ENCODE measurements around the gene SELENOO.

GRCh38 chr22:50229370-50229769 is 28.6 kb downstream of the SELENOO start:
- TF ChIP-seq NR1H2 (CRISPR knock-in tag; IDR thresholded peaks at IDR 0.05; ENCODE audit: borderline replicate concordance, low read depth) (no peak), ZNF850 (CRISPR knock-in tag; conservative IDR thresholded peaks at IDR 0.05) (no peak), ZHX1 (CRISPR knock-in tag; IDR thresholded peaks at IDR 0.05; ENCODE audit: low read depth) (no peak), ZFX (CRISPR knock-in tag; IDR thresholded peaks at IDR 0.05; ENCODE audit: low read depth) (no peak), EP300 (IDR thresholded peaks at IDR 0.05; ENCODE audit: low read depth in 2 of 2, low read length in 2 of 2) (no peak), EP300 (CRISPR knock-in tag; IDR thresholded peaks at IDR 0.05; ENCODE audit: borderline replicate concordance) (no peak), IRF9 (CRISPR knock-in tag; IDR thresholded peaks at IDR 0.05; ENCODE audit: borderline replicate concordance) (no peak), RBM39 (IDR thresholded peaks at IDR 0.05; ENCODE audit: low read depth, low read length, poor library complexity, severe bottlenecking) (no peak), ZNF292 (CRISPR knock-in tag; IDR thresholded peaks at IDR 0.05; ENCODE audit: borderline replicate concordance, low read depth) (no peak), TARDBP (CRISPR knock-in tag; IDR thresholded peaks at IDR 0.05) (no peak), DR1 (CRISPR knock-in tag; IDR thresholded peaks at IDR 0.05) (no peak), NFIB (CRISPR knock-in tag; IDR thresholded peaks at IDR 0.05; ENCODE audit: borderline replicate concordance) (no peak), FOXC1 (CRISPR knock-in tag; IDR thresholded peaks at IDR 0.05; ENCODE audit: borderline replicate concordance) (no peak), ZNF317 (CRISPR knock-in tag; IDR thresholded peaks at IDR 0.05) (no peak), EZH2 (conservative IDR thresholded peaks at IDR 0.05; ENCODE audit: low read depth, low read length) (no peak)

Data from HepG2 (cell line).